T-cell (primary cell): Measurements from ENCODE around the gene STH. TPM values are rescaled to one million over a fixed set of nuclear protein-coding genes. Genes with fewer than 3 reads are reported as not detected.

Source experiments
- ATAC-seq, 4 experiments: fragments of 200-7000 bp in 3 of 4; fragments of 150-1000 bp in 1 of 4; cut with Tn5 transposase; replicated peaks in 1 of 4; 1 replicate in 3 of 4; 2 replicates in 1 of 4; pipeline ENCODE4 v1.10.0; 2021; ENCODE audit warnings: moderate library complexity in 3 of 4, mild to moderate bottlenecking in 2 of 4, moderate number of reproducible peaks in 1 of 4
- CTCF ChIA-PET, 2 donors: fragments of 300-600 bp; sonication (Branson Sonifier 250); formaldehyde crosslinking; loops; one replicate each; lab custom pipeline; 2022; ENCODE audit warnings: antibody characterized with exemption in 2 of 2; lab: Charles Lee
- POLR2A ChIA-PET, 2 donors: fragments of 300-600 bp; sonication (Branson Sonifier 250); formaldehyde crosslinking; loops; one replicate each; lab custom pipeline; 2022; ENCODE audit warnings: antibody characterized with exemption in 2 of 2; lab: Charles Lee
- DNase-seq, 35 experiments: peaks; one replicate each; pipeline versions ENCODE4 v3.0.0 to v3.0.0-alpha.2; 2013 to 2023
- H3K27ac ChIP-seq: one replicate; pipeline ENCODE4 v1.5.1; 2013; ENCODE audit warnings: low read length
- H3K27me3 ChIP-seq, 2 experiments: replicated peaks in 1 of 2; 1 replicate in 1 of 2; 2 replicates in 1 of 2; pipeline versions ENCODE4 v1.6.1 to v1.7.0; 2013; ENCODE audit warnings: low read length in 1 of 2, mixed read lengths in 1 of 2; ENCODE audit not compliant: control insufficient read depth in 2 of 2, insufficient read depth in 2 of 2; ENCODE audit errors: extremely low read depth in 1 of 2
- H3K36me3 ChIP-seq, 2 donors: 1 replicate in 1 of 2; 2 replicates in 1 of 2; pipeline versions ENCODE4 v1.6.1 to v1.7.0; 2013; ENCODE audit warnings: low read length in 1 of 2; ENCODE audit not compliant: control insufficient read depth in 2 of 2, insufficient read depth in 1 of 2; ENCODE audit errors: extremely low read depth in 1 of 2
- H3K4me1 ChIP-seq, 2 experiments: 1 replicate in 1 of 2; 2 replicates in 1 of 2; pipeline versions ENCODE4 v1.6.1 to v1.7.0; 2013; ENCODE audit warnings: low read length in 2 of 2, mixed read lengths in 1 of 2; ENCODE audit not compliant: insufficient read depth in 2 of 2, control insufficient read depth in 1 of 2; ENCODE audit errors: extremely low read depth in 1 of 2
- H3K4me3 ChIP-seq, 2 donors: 1 replicate in 1 of 2; 2 replicates in 1 of 2; pipeline versions ENCODE4 v1.5.1 to v1.7.0; 2013; ENCODE audit warnings: mild to moderate bottlenecking in 2 of 2, low read length in 1 of 2, moderate library complexity in 1 of 2; ENCODE audit not compliant: control insufficient read depth in 1 of 2; ENCODE audit errors: extremely low read depth in 1 of 2
- H3K9me3 ChIP-seq: 2 replicates; pipeline ENCODE4 v1.7.0; 2013
- H3K27ac Mint-ChIP-seq, 2 donors: one replicate each; pipeline ENCODE4 v1.8.0; 2020 to 2021; ENCODE audit warnings: mild to moderate bottlenecking in 2 of 2, mixed read lengths in 2 of 2
- H3K27me3 Mint-ChIP-seq, 2 donors: one replicate each; pipeline ENCODE4 v1.8.0; 2021 to 2022; ENCODE audit warnings: mixed read lengths in 2 of 2
- H3K36me3 Mint-ChIP-seq: one replicate; pipeline ENCODE4 v1.8.0; 2021; ENCODE audit warnings: mixed read lengths
- H3K4me1 Mint-ChIP-seq, 3 donors: one replicate each; pipeline ENCODE4 v1.8.0; 2020 to 2022; ENCODE audit warnings: mixed read lengths in 3 of 3, mild to moderate bottlenecking in 1 of 3
- H3K4me3 Mint-ChIP-seq, 3 donors: one replicate each; pipeline ENCODE4 v1.8.0; 2020 to 2022; ENCODE audit warnings: mild to moderate bottlenecking in 3 of 3, mixed read lengths in 3 of 3, moderate library complexity in 3 of 3
- H3K9me3 Mint-ChIP-seq, 3 donors: one replicate each; pipeline ENCODE4 v1.8.0; 2020 to 2022; ENCODE audit warnings: mixed read lengths in 3 of 3
- WGBS: methylation state at CpG from one replicate; pipeline ENCODE4 v1.1.5; 2013; ENCODE audit warnings: missing lambda C conversion rate; ENCODE audit not compliant: insufficient coverage; 5-methylcytosine and 5-hydroxymethylcytosine counted together
- total RNA-seq, 35 experiments: library from RNA in 6 of 35; stranded (reverse) in 6 of 35; fragments of 120-200 nt in 1 of 35; gene quantifications; one replicate each; pipeline versions ENCODE4 v1.2.1 to v1.2.4 and lab custom pipeline; 2013 to 2026

Gene STH
- total RNA-seq, 5 donors from 2014 or later (not counting 1 experiment from before 2014, with no cell fraction given) = not detected

GRCh38 chr17:46045639-46046038 is 46.6 kb downstream of the STH start:
- POLR2A ChIA-PET = interaction anchor here (0.6 kb wide), 2 partner anchors 25 to 777 kb away, joined by 3 read pairs; no protein-coding TSS in a partner anchor
- no peak overlapping the region for H3K27ac ChIP-seq
- H3K27me3 Mint-ChIP-seq = no peaks in the 10 kb centered on the region

GRCh38 chr17:46046957-46047356 is 47.9 kb downstream of the STH start:
- no CpG with 5 or more reads among the region's 1 CpG for whole genome bisulfite sequencing
- POLR2A ChIA-PET = no interaction called here

More at GRCh38 chr17:46045639-46046038, 46.6 kb downstream of the STH start:
- no peaks in the 10 kb centered on the region for H3K9me3 ChIP-seq
- Mint-ChIP-seq H3K27ac (peak overlapping the region; percentile 37 to 78), H3K4me1 (peaks cover 17 to 23% (median 22%) of the 10 kb centered on the region in 3 donors), H3K4me3 (no peak overlapping the region), H3K36me3 (peaks cover 50% of the 10 kb centered on the region), H3K9me3 (no peaks in the 10 kb centered on the region)
- WGBS = 86% methylated on average over 1 of the region's 3 CpGs
- no peak overlapping the region for H3K4me3 ChIP-seq
- H3K27me3 ChIP-seq = no peaks in the 10 kb centered on the region
- ATAC-seq (no peak), DNase-seq (no peak)
- no peaks in the 10 kb centered on the region for H3K4me1 ChIP-seq
- CTCF ChIA-PET = interaction anchor here (1.0 to 2.6 kb wide), 2 partner anchors 21 to 167 kb away, joined by 3 to 55 read pairs; no protein-coding TSS in a partner anchor
- peaks cover 15 to 79% of the 10 kb centered on the region in 2 donors for H3K36me3 ChIP-seq

GRCh38 chr17:46047398-46047797 is 48.3 kb downstream of the STH start:
- Mint-ChIP-seq H3K4me3 (no peak overlapping the region), H3K27ac (no peak overlapping the region), H3K4me1 (peaks cover 20 to 34% (median 25%) of the 10 kb centered on the region in 3 donors), H3K9me3 (no peaks in the 10 kb centered on the region), H3K36me3 (peaks cover 57% of the 10 kb centered on the region), H3K27me3 (no peaks in the 10 kb centered on the region)
- WGBS = 100% methylated on average over 3 of the region's 5 CpGs
- Histone ChIP-seq H3K27ac (no peak overlapping the region), H3K4me3 (no peak overlapping the region), H3K27me3 (no peaks in the 10 kb centered on the region), H3K9me3 (no peaks in the 10 kb centered on the region), H3K4me1 (no peaks in the 10 kb centered on the region), H3K36me3 (peaks cover 15 to 79% of the 10 kb centered on the region in 2 donors)
- DNase-seq (no peak), ATAC-seq (no peak)
- ChIA-PET POLR2A (no interaction called here), CTCF (interaction anchor here in 1 of 2 donors (0.6 to 2.7 kb wide), 6 partner anchors 114 to 821 kb away, joined by 3 to 13 read pairs (median 4); partner anchors contain the start of gene KANSL1)

More at GRCh38 chr17:46046957-46047356, 47.9 kb downstream of the STH start:
- no peak overlapping the region for H3K4me3 ChIP-seq
- H3K36me3 ChIP-seq = peaks cover 15 to 81% of the 10 kb centered on the region in 2 donors
- H3K4me1 ChIP-seq = no peaks in the 10 kb centered on the region
- Mint-ChIP-seq H3K27ac (peak overlapping the region in 1 of 2 donors; percentile 22), H3K9me3 (no peaks in the 10 kb centered on the region), H3K4me3 (no peak overlapping the region), H3K27me3 (no peaks in the 10 kb centered on the region), H3K4me1 (peaks cover 20 to 30% (median 21%) of the 10 kb centered on the region in 3 donors), H3K36me3 (peaks cover 53% of the 10 kb centered on the region)
- H3K27ac ChIP-seq = no peak overlapping the region
- CTCF ChIA-PET = interaction anchor here in 1 of 2 donors (0.6 to 2.7 kb wide), 6 partner anchors 114 to 820 kb away, joined by 3 to 13 read pairs (median 4); partner anchors contain the start of gene KANSL1
- DNase-seq (no peak), ATAC-seq (no peak)
- H3K9me3 ChIP-seq = no peaks in the 10 kb centered on the region
- H3K27me3 ChIP-seq = no peaks in the 10 kb centered on the region

GRCh38 chr17:46047856-46048255 is 48.8 kb downstream of the STH start:
- Mint-ChIP-seq H3K27ac (no peak overlapping the region), H3K36me3 (peaks cover 57% of the 10 kb centered on the region), H3K27me3 (no peaks in the 10 kb centered on the region), H3K4me1 (peaks cover 20 to 34% (median 26%) of the 10 kb centered on the region in 3 donors), H3K9me3 (no peaks in the 10 kb centered on the region), H3K4me3 (no peak overlapping the region)
- H3K9me3 ChIP-seq = no peaks in the 10 kb centered on the region
- ATAC-seq (no peak), DNase-seq (no peak)
- no peak overlapping the region for H3K27ac ChIP-seq
- H3K36me3 ChIP-seq = peaks cover 15 to 75% of the 10 kb centered on the region in 2 donors
- WGBS = 100% methylated on average over 2 of the region's 8 CpGs
- ChIA-PET POLR2A (no interaction called here), CTCF (interaction anchor here in 1 of 2 donors (0.6 to 2.7 kb wide), 4 partner anchors 10 to 165 kb away, joined by 3 to 13 read pairs (median 4); partner anchors contain the start of gene KANSL1)
- H3K27me3 ChIP-seq = no peaks in the 10 kb centered on the region
- H3K4me1 ChIP-seq = no peaks in the 10 kb centered on the region
- H3K4me3 ChIP-seq = no peak overlapping the region

Other genes starting within 250 kb of the STH start
- gene CRHR1, start 214.9 kb upstream of the STH start, total RNA-seq = not detected
- not detected for gene SPPL2C, start 154.4 kb upstream of the STH start, total RNA-seq
- 1 to 10 TPM in 4 of 5 donors, under 1 TPM in 1; 0.86 to 1.8 (median 1.2) TPM for gene MAPT, start 104.7 kb upstream of the STH start, total RNA-seq
- gene KANSL1, start 194.2 kb downstream of the STH start, total RNA-seq = 100 to 1,000 TPM; 113 to 301 (median 160) TPM